Hepatocyte (in vitro differentiated cells): Measurements from ENCODE around the gene AGFG1.

Experiments used
- EZH2 ChIP-seq: fragments of 200-600 bp; sonication (generic); IDR thresholded peaks from 2 replicates; pipeline ENCODE4 v1.6.1; 2016; ENCODE audit warnings: antibody characterized with exemption, mild to moderate bottlenecking, borderline replicate concordance
- EZH2phosphoT487 ChIP-seq: fragments of 200-600 bp; sonication (generic); IDR thresholded peaks from one replicate; pipeline ENCODE4 v1.6.1; 2018; ENCODE audit warnings: antibody characterized with exemption, mild to moderate bottlenecking, low read depth, moderate library complexity; ENCODE audit not compliant: unreplicated experiment, severe bottlenecking
- TF ChIP-seq, protein P1 (sequence below): fragments of 200-600 bp; sonication (generic); IDR thresholded peaks from 2 replicates; pipeline ENCODE4 v1.5.1; 2016; ENCODE audit warnings: antibody characterized with exemption, mild to moderate bottlenecking; ENCODE audit not compliant: poor library complexity

DNA sequence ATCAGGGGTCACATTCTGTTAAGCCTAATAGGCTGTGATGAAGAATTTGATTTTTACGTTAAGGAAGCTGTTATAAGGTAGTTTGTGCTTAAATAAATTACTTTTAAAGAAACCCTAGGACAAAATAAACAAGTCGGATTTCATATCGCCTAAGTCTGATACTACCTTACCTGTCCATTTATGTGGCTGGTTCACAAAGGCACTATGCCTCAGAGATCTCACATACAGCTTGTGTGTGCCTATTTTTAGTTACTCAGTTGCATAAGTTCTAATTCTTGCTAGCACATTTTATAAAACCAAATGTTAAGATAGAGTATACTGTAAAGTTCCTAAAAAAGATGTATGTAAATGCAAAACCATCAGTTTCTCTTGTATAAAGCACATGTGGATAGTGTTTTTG lies 40.0 kb downstream of the AGFG1 start:
- TF ChIP-seq EZH2: no peak
- TF ChIP-seq, protein P1, sequence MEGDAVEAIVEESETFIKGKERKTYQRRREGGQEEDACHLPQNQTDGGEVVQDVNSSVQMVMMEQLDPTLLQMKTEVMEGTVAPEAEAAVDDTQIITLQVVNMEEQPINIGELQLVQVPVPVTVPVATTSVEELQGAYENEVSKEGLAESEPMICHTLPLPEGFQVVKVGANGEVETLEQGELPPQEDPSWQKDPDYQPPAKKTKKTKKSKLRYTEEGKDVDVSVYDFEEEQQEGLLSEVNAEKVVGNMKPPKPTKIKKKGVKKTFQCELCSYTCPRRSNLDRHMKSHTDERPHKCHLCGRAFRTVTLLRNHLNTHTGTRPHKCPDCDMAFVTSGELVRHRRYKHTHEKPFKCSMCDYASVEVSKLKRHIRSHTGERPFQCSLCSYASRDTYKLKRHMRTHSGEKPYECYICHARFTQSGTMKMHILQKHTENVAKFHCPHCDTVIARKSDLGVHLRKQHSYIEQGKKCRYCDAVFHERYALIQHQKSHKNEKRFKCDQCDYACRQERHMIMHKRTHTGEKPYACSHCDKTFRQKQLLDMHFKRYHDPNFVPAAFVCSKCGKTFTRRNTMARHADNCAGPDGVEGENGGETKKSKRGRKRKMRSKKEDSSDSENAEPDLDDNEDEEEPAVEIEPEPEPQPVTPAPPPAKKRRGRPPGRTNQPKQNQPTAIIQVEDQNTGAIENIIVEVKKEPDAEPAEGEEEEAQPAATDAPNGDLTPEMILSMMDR: no peak
- TF ChIP-seq EZH2phosphoT487: no peak
